Endothelial cell (in vitro differentiated cells): Measurements from ENCODE around the gene FILIP1. TPM values are rescaled to one million over a fixed set of nuclear protein-coding genes. Genes with fewer than 3 reads are reported as not detected.

Experiments used
- DNase-seq: peaks from one replicate; pipeline ENCODE4 v3.0.0; 2021; ENCODE audit warnings: low spot score
- H3K27ac Mint-ChIP-seq: one replicate; pipeline ENCODE4 v1.8.0; 2021; ENCODE audit warnings: mixed read lengths, inconsistent platforms; ENCODE audit not compliant: unreplicated experiment
- H3K27me3 Mint-ChIP-seq: one replicate; pipeline ENCODE4 v1.8.0; 2021; ENCODE audit warnings: mild to moderate bottlenecking, moderate library complexity, mixed read lengths, inconsistent platforms; ENCODE audit not compliant: unreplicated experiment
- H3K36me3 Mint-ChIP-seq: one replicate; pipeline ENCODE4 v1.8.0; 2021; ENCODE audit warnings: mild to moderate bottlenecking, low read depth, mixed read lengths, inconsistent platforms; ENCODE audit not compliant: unreplicated experiment
- H3K4me1 Mint-ChIP-seq: one replicate; pipeline ENCODE4 v1.8.0; 2021; ENCODE audit warnings: mild to moderate bottlenecking, mixed read lengths, inconsistent platforms; ENCODE audit not compliant: unreplicated experiment
- H3K4me3 Mint-ChIP-seq: one replicate; pipeline ENCODE4 v1.8.0; 2021; ENCODE audit warnings: mild to moderate bottlenecking, mixed read lengths, inconsistent platforms; ENCODE audit not compliant: unreplicated experiment
- H3K9me3 Mint-ChIP-seq: one replicate; pipeline ENCODE4 v1.8.0; 2021; ENCODE audit warnings: mixed read lengths, inconsistent platforms; ENCODE audit not compliant: unreplicated experiment
- total RNA-seq: library from RNA; stranded (reverse); fragmentation: NEBNext Ultra II Directional; extraction: Animal tissue kit (Norgen Biotek cat#: 25700); gene quantifications from one replicate; pipeline ENCODE4 v1.2.1, GENCODE V29; 2021; ENCODE audit not compliant: unreplicated experiment
- TF ChIP-seq, protein P1 (sequence below): fragments of 200-600 bp; sonication (generic); IDR thresholded peaks from one replicate; pipeline ENCODE4 v1.5.0; 2021; ENCODE audit warnings: antibody characterized with exemption; ENCODE audit not compliant: unreplicated experiment

FILIP1 gene
- total RNA-seq, 1 donor from 2014 or later, result 32.0 TPM

DNA sequence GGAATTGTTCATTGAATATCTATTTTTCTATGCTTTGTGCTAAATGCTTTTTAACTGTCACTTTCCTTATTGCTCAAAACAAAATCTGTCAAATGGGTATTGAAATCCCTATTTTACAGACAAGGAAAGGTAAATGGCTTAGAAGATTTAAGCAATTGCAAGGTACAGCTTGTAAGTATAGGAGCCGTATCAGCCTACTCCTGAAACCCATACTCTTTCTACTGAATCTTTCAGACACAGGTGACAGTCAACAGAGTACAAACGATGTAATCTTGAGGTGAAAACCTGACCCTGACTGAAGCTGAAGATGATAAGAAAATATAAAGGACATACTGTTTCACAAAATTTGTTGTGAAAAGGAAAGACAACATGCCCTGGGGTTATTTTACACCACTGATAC is 243.0 kb downstream of the FILIP1 start:
- Mint-ChIP-seq H3K4me3 (no peak overlapping the region), H3K27me3 (no peaks in the 10 kb centered on the region), H3K4me1 (no peaks in the 10 kb centered on the region), H3K36me3 (no peaks in the 10 kb centered on the region), H3K9me3 (no peaks in the 10 kb centered on the region), H3K27ac (no peak overlapping the region)
- TF ChIP-seq, protein P1, sequence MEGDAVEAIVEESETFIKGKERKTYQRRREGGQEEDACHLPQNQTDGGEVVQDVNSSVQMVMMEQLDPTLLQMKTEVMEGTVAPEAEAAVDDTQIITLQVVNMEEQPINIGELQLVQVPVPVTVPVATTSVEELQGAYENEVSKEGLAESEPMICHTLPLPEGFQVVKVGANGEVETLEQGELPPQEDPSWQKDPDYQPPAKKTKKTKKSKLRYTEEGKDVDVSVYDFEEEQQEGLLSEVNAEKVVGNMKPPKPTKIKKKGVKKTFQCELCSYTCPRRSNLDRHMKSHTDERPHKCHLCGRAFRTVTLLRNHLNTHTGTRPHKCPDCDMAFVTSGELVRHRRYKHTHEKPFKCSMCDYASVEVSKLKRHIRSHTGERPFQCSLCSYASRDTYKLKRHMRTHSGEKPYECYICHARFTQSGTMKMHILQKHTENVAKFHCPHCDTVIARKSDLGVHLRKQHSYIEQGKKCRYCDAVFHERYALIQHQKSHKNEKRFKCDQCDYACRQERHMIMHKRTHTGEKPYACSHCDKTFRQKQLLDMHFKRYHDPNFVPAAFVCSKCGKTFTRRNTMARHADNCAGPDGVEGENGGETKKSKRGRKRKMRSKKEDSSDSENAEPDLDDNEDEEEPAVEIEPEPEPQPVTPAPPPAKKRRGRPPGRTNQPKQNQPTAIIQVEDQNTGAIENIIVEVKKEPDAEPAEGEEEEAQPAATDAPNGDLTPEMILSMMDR, result no peak
- DNase-seq, result no peak

DNA sequence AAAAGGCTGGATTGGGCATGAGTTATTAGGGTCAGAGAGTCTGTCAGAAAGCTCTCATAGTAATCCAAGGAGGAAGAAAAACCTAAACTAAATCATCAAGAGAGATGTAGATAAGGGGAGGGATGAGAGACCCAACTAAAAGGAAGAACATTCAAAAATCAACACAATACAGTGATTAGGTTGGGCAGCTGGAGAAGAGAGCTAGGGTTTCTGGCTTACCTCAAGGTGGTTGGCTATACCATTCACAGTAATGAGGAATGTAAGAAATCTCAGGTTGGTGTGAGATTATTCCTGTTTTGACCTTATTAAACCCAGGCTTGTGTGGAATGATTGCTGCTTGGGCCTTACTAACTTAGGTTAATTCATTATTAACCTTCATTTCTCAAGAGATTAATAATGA is 243.8 kb downstream of the FILIP1 start:
- TF ChIP-seq, protein P1, result no peak
- H3K4me1 Mint-ChIP-seq, result peaks cover 2% of the 10 kb centered on the region
- no peaks in the 10 kb centered on the region for H3K36me3 Mint-ChIP-seq
- H3K4me3 Mint-ChIP-seq, result no peak overlapping the region
- no peaks in the 10 kb centered on the region for H3K27me3 Mint-ChIP-seq
- DNase-seq, result no peak
- no peaks in the 10 kb centered on the region for H3K9me3 Mint-ChIP-seq
- no peak overlapping the region for H3K27ac Mint-ChIP-seq

GRCh38 chr6:75246386-75246785 is 247.2 kb downstream of the FILIP1 start:
- H3K36me3 Mint-ChIP-seq, result peaks cover 9% of the 10 kb centered on the region
- TF ChIP-seq, protein P1, result no peak
- peaks cover 17% of the 10 kb centered on the region for H3K4me1 Mint-ChIP-seq
- H3K27me3 Mint-ChIP-seq, result peaks cover 3% of the 10 kb centered on the region
- H3K9me3 Mint-ChIP-seq, result no peaks in the 10 kb centered on the region
- no peak overlapping the region for H3K27ac Mint-ChIP-seq
- H3K4me3 Mint-ChIP-seq, result no peak overlapping the region
- no peak for DNase-seq

GRCh38 chr6:75244063-75244584 is 249.5 kb downstream of the FILIP1 start:
- no peaks in the 10 kb centered on the region for H3K9me3 Mint-ChIP-seq
- no peak for DNase-seq
- H3K27me3 Mint-ChIP-seq, result peaks cover 3% of the 10 kb centered on the region
- TF ChIP-seq, protein P1, result no peak
- peak overlapping the region; percentile 99 for H3K4me3 Mint-ChIP-seq
- peak overlapping the region; percentile 100 for H3K27ac Mint-ChIP-seq
- peaks cover 20% of the 10 kb centered on the region for H3K36me3 Mint-ChIP-seq
- H3K4me1 Mint-ChIP-seq, result peaks cover 22% of the 10 kb centered on the region

- Mint-ChIP-seq H3K4me3 (peak within 1 kb of the TSS; percentile 99), H3K36me3 (peaks cover 21% of the 10 kb centered on the region), H3K4me1 (peaks cover 22% of the 10 kb centered on the region), H3K27ac (peak within 1 kb of the TSS; percentile 100), H3K27me3 (peaks cover 3% of the 10 kb centered on the region), H3K9me3 (no peaks in the 10 kb centered on the region)
- DNase-seq, result peak; percentile 83
- TF ChIP-seq, protein P1, result no peak
These were observed 250.1 kb downstream of the FILIP1 start, which contains the start of gene COX7A2 for GRCh38 chr6:75243333-75244062. COX7A2 (minus strand) TSS chr6:75243801; CDS start chr6:75243734, 67 bp downstream.
